ENCODE results near the gene CNTF. TPM values are rescaled to one million over a fixed set of nuclear protein-coding genes. Genes with fewer than 3 reads are reported as not detected.

Gene CNTF
- polyA plus RNA-seq, 2 donors = 0.24 to 0.28 TPM

DNA sequence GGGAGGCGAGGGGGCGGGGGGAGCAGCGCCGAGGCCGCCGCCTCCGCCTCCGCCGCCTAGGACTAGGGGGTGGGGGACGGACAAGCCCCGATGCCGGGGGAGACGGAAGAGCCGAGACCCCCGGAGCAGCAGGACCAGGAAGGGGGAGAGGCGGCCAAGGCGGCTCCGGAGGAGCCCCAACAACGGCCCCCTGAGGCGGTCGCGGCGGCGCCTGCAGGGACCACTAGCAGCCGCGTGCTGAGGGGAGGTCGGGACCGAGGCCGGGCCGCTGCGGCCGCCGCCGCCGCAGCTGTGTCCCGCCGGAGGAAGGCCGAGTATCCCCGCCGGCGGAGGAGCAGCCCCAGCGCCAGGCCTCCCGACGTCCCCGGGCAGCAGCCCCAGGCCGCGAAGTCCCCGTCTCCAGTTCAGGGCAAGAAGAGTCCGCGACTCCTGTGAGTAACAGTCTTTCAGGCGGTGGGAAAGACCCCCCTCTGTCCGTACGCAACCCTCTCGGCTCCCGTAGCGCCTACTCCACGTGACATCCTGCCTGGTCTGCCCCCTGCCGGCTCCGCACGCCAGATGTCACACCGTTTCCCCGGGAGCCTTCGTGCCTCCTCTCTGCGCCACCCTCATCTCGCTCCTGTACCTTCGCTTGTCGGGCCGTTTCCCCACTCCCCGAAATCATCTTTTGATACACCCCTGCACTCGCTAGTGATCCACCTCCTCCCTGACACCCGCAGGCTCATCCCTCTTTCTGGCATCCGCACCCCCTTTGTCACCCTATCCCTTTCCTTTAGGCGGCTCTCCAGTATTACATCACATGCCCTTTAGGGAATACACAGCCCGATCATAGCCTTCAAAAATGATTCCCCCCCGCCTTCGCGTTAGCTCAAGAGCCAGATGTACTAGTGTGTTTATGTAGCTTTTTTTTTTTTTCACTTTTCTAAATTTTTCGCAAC lies 43.0 kb upstream of the CNTF start:
- Histone ChIP-seq H3K4me3 (ENCODE audit: low read depth in 1 of 2, low read length in 2 of 2) (peak overlapping the region; percentile 74 to 90), H3K27me3 (ENCODE audit: control insufficient read depth in 1 of 2, insufficient read depth in 2 of 2, low read length in 2 of 2) (no peaks in the 10 kb centered on the region), H3K9me3 (ENCODE audit: control insufficient read depth in 2 of 2, insufficient read depth in 1 of 2, low read depth in 1 of 2, low read length in 1 of 2) (no peaks in the 10 kb centered on the region), H3K4me1 (ENCODE audit: control insufficient read depth in 2 of 2, insufficient read depth in 2 of 2, low read length in 1 of 2) (peaks cover 3% of the 10 kb centered on the region in 2 donors), H3K36me3 (ENCODE audit: control insufficient read depth in 2 of 2, insufficient read depth in 2 of 2, low read length in 1 of 2) (no peaks in the 10 kb centered on the region), H3K27ac (ENCODE audit: low read depth in 2 of 2, low read length in 1 of 2) (peak overlapping the region; percentile 99 to 100)
- 0 to 1% methylated on average over 48 to 78 of the region's 78 CpGs for WGBS, 2 donors

DNA sequence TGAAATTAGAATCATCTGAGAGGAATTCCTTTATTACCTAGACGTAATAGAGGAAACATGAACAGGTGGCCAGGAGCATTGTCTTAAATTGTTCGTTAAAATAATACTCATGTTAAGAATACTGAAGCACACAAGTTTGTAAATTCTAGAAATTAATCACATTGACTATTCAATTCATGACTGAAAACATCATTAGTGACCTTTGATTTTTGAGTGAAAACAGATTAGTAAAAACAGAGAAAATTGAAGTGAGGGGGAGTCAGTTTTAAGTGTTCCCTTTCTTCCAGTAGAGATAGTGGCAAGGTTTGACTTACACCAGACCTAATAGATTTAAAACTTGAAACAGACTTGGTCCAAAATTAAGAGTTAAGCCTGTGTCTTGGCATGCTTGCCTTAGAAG lies 42.2 kb upstream of the CNTF start:
- no peaks in the 10 kb centered on the region for H3K36me3 ChIP-seq (ENCODE audit: control insufficient read depth in 2 of 2, insufficient read depth in 2 of 2, low read length in 1 of 2)
- no peaks in the 10 kb centered on the region for H3K9me3 ChIP-seq (ENCODE audit: control insufficient read depth in 2 of 2, insufficient read depth in 1 of 2, low read depth in 1 of 2, low read length in 1 of 2)
- no peak overlapping the region for H3K27ac ChIP-seq (ENCODE audit: low read depth in 2 of 2, low read length in 1 of 2)
- H3K4me3 ChIP-seq (ENCODE audit: low read depth in 1 of 2, low read length in 2 of 2) = peak overlapping the region in 1 of 2 donors; percentile 74
- H3K27me3 ChIP-seq (ENCODE audit: control insufficient read depth in 1 of 2, insufficient read depth in 2 of 2, low read length in 2 of 2) = no peaks in the 10 kb centered on the region
- whole genome bisulfite sequencing, 2 donors = 4 to 7% methylated on average over 2 of the region's 2 CpGs
- peaks cover 3% of the 10 kb centered on the region in 2 donors for H3K4me1 ChIP-seq (ENCODE audit: control insufficient read depth in 2 of 2, insufficient read depth in 2 of 2, low read length in 1 of 2)

DNA sequence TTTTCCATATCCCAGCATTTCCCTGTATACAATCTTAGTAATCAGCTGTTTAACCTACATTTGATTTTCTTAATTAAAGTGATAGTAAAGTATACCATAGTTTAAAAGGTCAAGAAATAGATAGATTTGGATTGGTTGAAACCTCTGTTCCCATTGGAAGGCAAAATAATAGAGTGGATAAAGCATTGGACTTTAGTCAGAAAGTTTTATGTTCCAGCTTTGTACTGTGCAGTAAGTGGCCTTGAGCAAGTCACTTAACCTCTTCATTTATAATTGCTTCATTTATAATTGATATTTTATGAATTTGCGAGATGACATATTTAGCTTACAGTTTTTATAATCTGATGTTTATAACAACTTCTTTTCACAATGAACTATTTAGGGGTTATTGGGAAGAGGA lies 40.0 kb upstream of the CNTF start:
- Histone ChIP-seq H3K27me3 (ENCODE audit: control insufficient read depth in 1 of 2, insufficient read depth in 2 of 2, low read length in 2 of 2) (no peaks in the 10 kb centered on the region), H3K4me1 (ENCODE audit: control insufficient read depth in 2 of 2, insufficient read depth in 2 of 2, low read length in 1 of 2) (no peaks in the 10 kb centered on the region), H3K9me3 (ENCODE audit: control insufficient read depth in 2 of 2, insufficient read depth in 1 of 2, low read depth in 1 of 2, low read length in 1 of 2) (no peaks in the 10 kb centered on the region), H3K4me3 (ENCODE audit: low read depth in 1 of 2, low read length in 2 of 2) (no peak overlapping the region), H3K36me3 (ENCODE audit: control insufficient read depth in 2 of 2, insufficient read depth in 2 of 2, low read length in 1 of 2) (no peaks in the 10 kb centered on the region), H3K27ac (ENCODE audit: low read depth in 2 of 2, low read length in 1 of 2) (no peak overlapping the region)
- 77 to 93% methylated on average over 1 of the region's 1 CpG for WGBS, 2 donors

GRCh38 chr11:58586998-58587397 lies 35.5 kb upstream of the CNTF start:
- H3K4me1 ChIP-seq (ENCODE audit: control insufficient read depth in 2 of 2, insufficient read depth in 2 of 2, low read length in 1 of 2) = no peaks in the 10 kb centered on the region
- no peaks in the 10 kb centered on the region for H3K36me3 ChIP-seq (ENCODE audit: control insufficient read depth in 2 of 2, insufficient read depth in 2 of 2, low read length in 1 of 2)
- no peak overlapping the region for H3K27ac ChIP-seq (ENCODE audit: low read depth in 2 of 2, low read length in 1 of 2)
- no peak overlapping the region for H3K4me3 ChIP-seq (ENCODE audit: low read depth in 1 of 2, low read length in 2 of 2)
- no peaks in the 10 kb centered on the region for H3K27me3 ChIP-seq (ENCODE audit: control insufficient read depth in 1 of 2, insufficient read depth in 2 of 2, low read length in 2 of 2)
- 79 to 88% methylated on average over 2 of the region's 2 CpGs for WGBS, 2 donors
- no peaks in the 10 kb centered on the region for H3K9me3 ChIP-seq (ENCODE audit: control insufficient read depth in 2 of 2, insufficient read depth in 1 of 2, low read depth in 1 of 2, low read length in 1 of 2)

DNA sequence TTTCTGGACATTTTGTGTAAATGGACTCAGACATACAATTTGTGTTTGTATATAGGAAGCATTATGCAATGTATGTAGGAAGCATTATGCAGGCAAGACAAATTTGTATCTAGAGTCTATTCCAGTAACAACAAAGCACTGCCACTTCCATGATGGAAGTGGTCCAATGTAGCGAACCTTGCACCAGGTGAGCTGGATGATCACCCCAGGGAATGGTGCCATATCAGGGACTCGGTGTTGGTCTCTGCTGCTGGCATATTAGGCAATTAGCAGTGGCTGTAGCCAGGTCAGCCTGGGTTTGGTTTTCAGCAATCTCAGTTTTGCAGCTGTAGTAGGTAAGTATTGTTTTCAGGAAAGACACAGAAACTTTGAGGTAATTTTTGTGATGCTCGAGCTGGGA lies 30.8 kb upstream of the CNTF start:
- H3K9me3 ChIP-seq (ENCODE audit: control insufficient read depth in 2 of 2, insufficient read depth in 1 of 2, low read depth in 1 of 2, low read length in 1 of 2) = no peaks in the 10 kb centered on the region
- H3K4me1 ChIP-seq (ENCODE audit: control insufficient read depth in 2 of 2, insufficient read depth in 2 of 2, low read length in 1 of 2) = peaks cover 0 to 3% of the 10 kb centered on the region in 2 donors
- no peak overlapping the region for H3K27ac ChIP-seq (ENCODE audit: low read depth in 2 of 2, low read length in 1 of 2)
- H3K4me3 ChIP-seq (ENCODE audit: low read depth in 1 of 2, low read length in 2 of 2) = no peak overlapping the region
- no peaks in the 10 kb centered on the region for H3K36me3 ChIP-seq (ENCODE audit: control insufficient read depth in 2 of 2, insufficient read depth in 2 of 2, low read length in 1 of 2)
- WGBS, 2 donors = 95 to 97% methylated on average over 3 of the region's 3 CpGs
- no peaks in the 10 kb centered on the region for H3K27me3 ChIP-seq (ENCODE audit: control insufficient read depth in 1 of 2, insufficient read depth in 2 of 2, low read length in 2 of 2)

GRCh38 chr11:58592760-58593472 lies 29.5 kb upstream of the CNTF start:
- no peaks in the 10 kb centered on the region for H3K36me3 ChIP-seq (ENCODE audit: control insufficient read depth in 2 of 2, insufficient read depth in 2 of 2, low read length in 1 of 2)
- H3K27me3 ChIP-seq (ENCODE audit: control insufficient read depth in 1 of 2, insufficient read depth in 2 of 2, low read length in 2 of 2) = no peaks in the 10 kb centered on the region
- H3K4me3 ChIP-seq (ENCODE audit: low read depth in 1 of 2, low read length in 2 of 2) = no peak overlapping the region
- 75 to 84% methylated on average over 5 of the region's 5 CpGs for WGBS, 2 donors
- H3K9me3 ChIP-seq (ENCODE audit: control insufficient read depth in 2 of 2, insufficient read depth in 1 of 2, low read depth in 1 of 2, low read length in 1 of 2) = no peaks in the 10 kb centered on the region
- H3K4me1 ChIP-seq (ENCODE audit: control insufficient read depth in 2 of 2, insufficient read depth in 2 of 2, low read length in 1 of 2) = peaks cover 0 to 3% of the 10 kb centered on the region in 2 donors
- no peak overlapping the region for H3K27ac ChIP-seq (ENCODE audit: low read depth in 2 of 2, low read length in 1 of 2)

- Histone ChIP-seq H3K36me3 (ENCODE audit: control insufficient read depth in 2 of 2, insufficient read depth in 2 of 2, low read length in 1 of 2) (no peaks in the 10 kb centered on the region), H3K27ac (ENCODE audit: low read depth in 2 of 2, low read length in 1 of 2) (no peak overlapping the region), H3K4me1 (ENCODE audit: control insufficient read depth in 2 of 2, insufficient read depth in 2 of 2, low read length in 1 of 2) (peaks cover 0 to 3% of the 10 kb centered on the region in 2 donors), H3K4me3 (ENCODE audit: low read depth in 1 of 2, low read length in 2 of 2) (no peak overlapping the region), H3K27me3 (ENCODE audit: control insufficient read depth in 1 of 2, insufficient read depth in 2 of 2, low read length in 2 of 2) (no peaks in the 10 kb centered on the region), H3K9me3 (ENCODE audit: control insufficient read depth in 2 of 2, insufficient read depth in 1 of 2, low read depth in 1 of 2, low read length in 1 of 2) (no peaks in the 10 kb centered on the region)
- 56 to 60% methylated on average over 4 of the region's 4 CpGs for WGBS, 2 donors
Measured at GRCh38 chr11:58594826-58595225, 27.6 kb upstream of the CNTF start.

GRCh38 chr11:58596621-58597020 lies 25.8 kb upstream of the CNTF start:
- H3K4me3 ChIP-seq (ENCODE audit: low read depth in 1 of 2, low read length in 2 of 2) = no peak overlapping the region
- no peak overlapping the region for H3K27ac ChIP-seq (ENCODE audit: low read depth in 2 of 2, low read length in 1 of 2)
- WGBS, 2 donors = 84 to 87% methylated on average over 3 of the region's 3 CpGs
- no peaks in the 10 kb centered on the region for H3K27me3 ChIP-seq (ENCODE audit: control insufficient read depth in 1 of 2, insufficient read depth in 2 of 2, low read length in 2 of 2)
- H3K4me1 ChIP-seq (ENCODE audit: control insufficient read depth in 2 of 2, insufficient read depth in 2 of 2, low read length in 1 of 2) = peaks cover 0 to 3% of the 10 kb centered on the region in 2 donors
- no peaks in the 10 kb centered on the region for H3K36me3 ChIP-seq (ENCODE audit: control insufficient read depth in 2 of 2, insufficient read depth in 2 of 2, low read length in 1 of 2)
- H3K9me3 ChIP-seq (ENCODE audit: control insufficient read depth in 2 of 2, insufficient read depth in 1 of 2, low read depth in 1 of 2, low read length in 1 of 2) = no peaks in the 10 kb centered on the region

DNA sequence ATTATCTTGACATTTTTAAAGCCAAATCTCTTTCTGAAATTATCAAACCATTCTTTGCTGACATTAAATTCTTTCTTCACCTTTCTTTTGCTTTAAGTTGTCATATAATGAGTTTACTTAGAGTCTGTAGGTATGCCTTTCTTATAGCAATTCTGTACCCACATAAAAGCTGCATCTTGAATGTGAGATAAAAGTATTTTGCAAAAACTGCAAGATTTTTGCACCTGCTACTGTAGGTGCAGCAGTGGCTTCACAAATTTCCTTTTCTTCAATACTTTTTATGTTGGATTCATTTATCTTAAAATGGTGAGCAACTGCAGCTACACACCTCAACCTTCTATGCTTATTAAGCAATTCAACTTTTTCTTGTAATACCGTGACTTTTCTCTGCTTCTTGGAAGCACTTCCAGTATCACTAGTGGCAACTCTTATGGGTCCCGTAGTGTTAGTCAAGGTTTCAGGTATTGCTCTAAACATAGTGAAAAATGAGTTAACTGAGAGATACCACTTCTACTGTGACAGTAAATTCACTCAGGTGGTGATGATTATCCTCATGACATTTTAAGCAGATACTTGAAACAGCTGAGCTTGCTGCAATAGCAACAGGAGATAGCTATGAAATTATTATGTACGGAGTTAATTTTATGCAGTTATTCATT lies 24.9 kb upstream of the CNTF start:
- H3K27ac ChIP-seq (ENCODE audit: low read depth in 2 of 2, low read length in 1 of 2) = no peak overlapping the region
- H3K4me1 ChIP-seq (ENCODE audit: control insufficient read depth in 2 of 2, insufficient read depth in 2 of 2, low read length in 1 of 2) = peaks cover 0 to 3% of the 10 kb centered on the region in 2 donors
- no peaks in the 10 kb centered on the region for H3K27me3 ChIP-seq (ENCODE audit: control insufficient read depth in 1 of 2, insufficient read depth in 2 of 2, low read length in 2 of 2)
- no peaks in the 10 kb centered on the region for H3K9me3 ChIP-seq (ENCODE audit: control insufficient read depth in 2 of 2, insufficient read depth in 1 of 2, low read depth in 1 of 2, low read length in 1 of 2)
- no peaks in the 10 kb centered on the region for H3K36me3 ChIP-seq (ENCODE audit: control insufficient read depth in 2 of 2, insufficient read depth in 2 of 2, low read length in 1 of 2)
- 76 to 84% methylated on average over 3 of the region's 3 CpGs for WGBS, 2 donors
- no peak overlapping the region for H3K4me3 ChIP-seq (ENCODE audit: low read depth in 1 of 2, low read length in 2 of 2)

All from esophagus (tissue), 2 donors.